Endometrial microvascular endothelial cells (primary cell): Measurements from ENCODE around the gene PRG3. TPM values are rescaled to one million over a fixed set of nuclear protein-coding genes. Genes with fewer than 3 reads are reported as not detected.
"Not testable (repeated sequence)": the region's sequence is repeated elsewhere in the genome, so short reads cannot be mapped to it uniquely, and the experiment has no call there.

Experiments
- in situ Hi-C: cut with HindIII; loops from 2 replicates; pipeline ENCODE4 v1.10.0; 2017; ENCODE audit warnings: low sequenced_read_pairs, low pct_unique_long_range_greater_than_20kb; ENCODE audit errors: inconsistent ontology term
- total RNA-seq: library from RNA; depleted of rRNA; stranded (reverse); fragments of >200 nt; gene quantifications from one replicate; pipeline ENCODE4 v1.2.3, GENCODE V29; 2015; ENCODE audit errors: inconsistent ontology term

PRG3 gene
- total RNA-seq, 1 donor from 2014 or later, result not detected

- in situ Hi-C loops, result no loop called here
Measured at GRCh38 chr11:57348052-57348451, 32.9 kb downstream of the PRG3 start.

DNA sequence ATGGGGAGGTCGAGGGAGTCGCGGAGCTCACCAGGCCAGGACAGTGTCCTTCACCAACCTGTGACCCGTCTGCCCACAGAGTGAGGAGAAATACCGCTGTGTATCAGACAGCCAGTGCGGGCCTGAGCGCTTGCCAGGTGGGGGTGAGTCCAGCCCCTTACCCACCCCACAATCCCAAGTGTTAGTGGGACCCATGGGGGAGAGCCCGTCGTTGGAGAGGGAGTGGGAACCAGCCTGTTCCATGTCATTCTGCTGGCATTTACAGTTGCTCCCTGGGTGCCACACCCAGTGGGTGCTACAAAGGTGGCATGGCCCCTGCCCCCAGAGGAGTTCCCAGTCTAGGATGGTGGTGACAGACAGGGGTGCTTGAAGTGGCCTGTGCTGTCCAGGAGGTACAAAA is 33.6 kb downstream of the PRG3 start:
- in situ Hi-C loops, result no loop called here

DNA sequence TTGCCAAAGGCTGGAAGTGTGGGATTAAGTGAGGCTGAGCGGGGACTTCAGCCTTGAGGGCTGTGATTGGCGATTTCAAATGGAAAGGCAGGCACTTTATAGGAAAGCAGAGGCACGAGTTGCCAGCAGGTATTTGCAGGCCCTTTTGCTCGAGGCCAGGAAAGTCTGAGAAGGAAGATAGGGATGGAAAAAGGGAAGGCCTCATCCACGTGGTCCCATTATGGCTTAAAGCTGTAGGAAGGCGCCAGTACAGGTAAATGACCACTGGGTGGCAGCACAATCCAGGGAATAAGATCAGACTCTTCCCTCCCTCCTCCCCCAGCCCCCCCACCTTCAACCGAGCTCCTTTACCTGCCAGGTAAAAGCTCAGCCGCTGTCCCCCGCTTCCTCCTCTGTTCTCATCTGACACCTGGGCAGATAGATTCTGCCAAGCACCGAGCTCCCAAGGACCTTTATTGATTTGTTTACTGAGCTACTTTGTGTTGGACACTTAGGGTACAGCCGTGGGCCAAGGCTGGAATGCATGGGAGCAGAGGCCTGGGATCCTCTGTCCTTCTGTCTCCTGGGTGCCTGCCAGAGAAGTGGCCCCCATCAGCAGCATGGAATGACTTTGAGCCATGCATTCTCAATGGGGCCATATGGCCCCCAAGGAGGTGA is 35.3 kb downstream of the PRG3 start:
- in situ Hi-C loops, result no loop called here

DNA sequence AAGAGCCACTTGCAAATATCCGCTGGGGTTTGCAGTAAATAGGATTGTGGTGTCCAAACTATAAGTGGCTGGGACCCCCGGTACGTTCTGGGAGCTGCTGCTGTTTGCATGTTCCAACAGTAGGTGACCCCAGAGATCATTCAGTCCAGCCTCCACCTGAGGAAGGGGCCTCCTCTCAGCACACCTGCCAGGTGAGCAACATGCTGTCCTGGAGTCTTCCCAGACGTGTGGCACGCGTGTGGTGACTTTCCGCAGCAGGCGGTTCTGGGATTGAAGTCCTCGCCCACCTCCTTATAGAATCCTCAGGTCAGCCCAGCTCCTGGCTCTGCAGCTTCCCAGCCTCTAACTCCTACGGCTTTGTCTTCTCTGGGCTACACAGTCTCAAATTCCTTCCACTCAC is 36.1 kb downstream of the PRG3 start:
- in situ Hi-C loops, result no loop called here

DNA sequence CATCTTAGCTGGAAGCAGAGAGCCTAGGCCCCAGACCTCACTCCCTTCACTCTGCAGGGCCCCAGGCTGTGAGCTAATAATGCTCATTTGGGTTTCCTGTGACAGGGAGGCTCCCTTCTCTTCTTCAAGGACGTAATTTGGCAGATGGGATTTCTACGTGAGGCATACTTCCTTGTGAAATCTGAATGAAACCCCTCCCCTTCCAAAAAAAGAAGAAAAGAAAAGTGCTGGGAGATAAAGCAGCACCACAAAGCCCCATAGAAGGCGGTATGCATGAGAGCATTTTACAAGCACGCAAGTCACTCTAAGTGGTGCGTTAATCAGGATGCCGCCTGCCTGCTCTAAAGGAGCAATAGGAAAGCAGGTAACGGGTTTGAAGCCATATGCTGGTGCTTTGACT is 37.1 kb downstream of the PRG3 start:
- in situ Hi-C loops, result no loop called here

GRCh38 chr11:57342702-57343101 is 38.2 kb downstream of the PRG3 start:
- in situ Hi-C loops, result no loop called here

GRCh38 chr11:57341250-57341808 is 39.6 kb downstream of the PRG3 start:
- in situ Hi-C loops, result no loop called here

DNA sequence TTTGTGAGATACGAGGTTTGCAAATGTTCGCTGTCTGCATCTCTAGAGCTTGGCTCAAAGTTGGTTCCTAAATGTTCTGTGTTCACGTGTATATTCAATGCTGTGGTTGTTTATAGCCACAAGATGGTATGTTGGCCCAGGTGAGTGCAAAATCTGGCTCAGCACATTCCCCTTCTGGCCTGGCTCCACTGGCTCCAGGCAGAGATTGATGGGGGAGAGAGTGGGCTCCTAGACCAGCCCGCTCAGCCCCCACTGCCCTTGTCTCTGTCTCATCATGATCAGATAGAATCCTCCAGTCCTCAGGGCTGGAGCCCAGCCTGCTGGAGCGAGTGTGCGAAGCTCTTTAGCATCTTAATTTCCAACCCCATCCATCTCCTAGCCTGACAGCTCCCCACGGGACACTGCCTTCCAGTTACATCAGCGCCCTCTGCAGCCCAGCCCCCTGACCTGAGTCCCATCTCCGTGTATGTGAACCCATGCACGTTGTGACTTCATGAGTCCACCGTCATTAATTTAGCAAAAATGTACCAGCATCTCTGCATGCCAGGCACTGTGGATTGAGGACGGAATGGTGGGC is 40.8 kb downstream of the PRG3 start:
- in situ Hi-C loops, result no loop called here

GRCh38 chr11:57339328-57339727 is 41.6 kb downstream of the PRG3 start:
- in situ Hi-C loops, result no loop called here

GRCh38 chr11:57338142-57338541 is 42.8 kb downstream of the PRG3 start, which contains the start of gene P2RX3:
Gene P2RX3, plus strand, starts transcription at chr11:57338352. Its CDS starts 199 bp downstream, at chr11:57338551.
- in situ Hi-C loops, result no loop called here

DNA sequence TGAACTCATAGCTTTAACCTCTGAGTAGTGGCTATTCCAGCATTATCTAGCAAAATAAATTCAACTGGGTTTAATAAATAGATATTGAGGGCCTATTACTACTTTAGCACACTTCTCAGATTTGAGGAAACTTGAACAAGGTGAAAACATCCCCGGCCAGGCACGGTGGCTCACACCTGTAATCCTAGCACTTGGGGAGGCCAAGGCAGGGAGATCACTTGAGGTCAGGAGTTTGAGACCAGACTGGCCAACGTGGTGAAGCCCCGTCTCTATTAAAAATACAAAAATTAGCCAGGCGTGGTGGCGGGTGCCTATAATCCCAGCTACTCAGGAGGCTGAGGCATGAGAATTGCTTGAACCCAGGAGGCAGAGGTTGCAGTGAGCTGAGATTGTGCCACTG is 44.1 kb downstream of the PRG3 start:
- in situ Hi-C loops, result not testable (repeated sequence)

- in situ Hi-C loops, result no loop called here
Measured at GRCh38 chr11:57336111-57336666, 44.8 kb downstream of the PRG3 start.

DNA sequence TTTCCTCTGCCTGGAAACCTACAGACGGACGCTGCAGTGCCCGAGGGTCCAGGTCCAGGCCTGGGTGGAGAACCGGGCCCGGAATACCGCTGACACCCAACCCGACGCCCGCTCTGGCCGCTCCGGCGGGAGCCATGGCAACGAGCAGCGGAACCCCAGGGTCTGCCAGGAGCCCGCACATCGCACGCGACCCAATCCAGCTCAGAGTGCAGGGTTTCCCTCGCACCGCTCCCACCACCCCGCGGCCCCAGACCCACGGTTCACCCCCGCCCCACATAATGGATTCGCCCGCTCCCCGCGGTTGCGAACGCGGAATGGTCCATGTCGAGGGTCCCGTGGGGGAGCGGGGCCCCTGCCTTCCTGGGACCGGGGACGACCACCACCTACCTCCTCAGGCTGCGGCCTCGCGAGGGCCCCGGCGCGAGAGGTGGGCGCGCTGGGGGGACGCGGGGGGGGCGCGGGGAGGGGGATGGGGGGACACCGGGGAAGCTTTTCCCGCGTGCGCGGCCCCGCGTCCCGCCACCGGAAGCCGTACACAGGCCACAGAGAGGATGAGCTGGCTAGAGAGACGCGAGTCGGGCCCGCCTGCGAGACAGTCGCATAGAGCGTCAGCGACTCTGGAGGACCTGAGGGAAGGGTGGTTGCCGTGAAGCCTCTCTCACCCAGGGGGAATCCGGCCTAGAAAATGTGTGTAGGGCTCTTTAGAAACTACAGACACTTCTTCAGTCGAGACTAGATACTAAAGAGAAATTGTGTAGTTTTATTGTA is 45.4 kb downstream of the PRG3 start, which contains the start of gene SSRP1:
SSRP1 (minus strand) TSS at position 550 of the 768 bp plus-strand sequence. CDS start 771 bp downstream, outside the sequence.
- in situ Hi-C loops, result no loop called here

DNA sequence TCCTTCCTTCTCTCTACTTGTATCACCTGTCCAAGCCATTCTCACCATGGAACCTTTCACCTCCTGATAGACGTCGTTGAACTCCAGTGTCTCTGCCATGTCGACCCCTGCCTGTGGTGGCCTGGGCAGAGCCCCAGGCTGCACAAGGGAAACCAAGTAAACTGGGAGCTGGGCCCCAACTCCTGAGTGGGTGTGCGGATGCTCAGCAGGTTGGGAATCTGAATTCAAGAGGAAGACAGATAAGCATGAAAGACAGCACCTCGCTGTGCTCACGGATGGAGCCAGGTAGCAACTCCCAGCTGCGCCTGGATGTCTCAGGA is 46.0 kb downstream of the PRG3 start:
- in situ Hi-C loops, result no loop called here

GRCh38 chr11:57332694-57333440 is 48.1 kb downstream of the PRG3 start:
- in situ Hi-C loops, result no loop called here

DNA sequence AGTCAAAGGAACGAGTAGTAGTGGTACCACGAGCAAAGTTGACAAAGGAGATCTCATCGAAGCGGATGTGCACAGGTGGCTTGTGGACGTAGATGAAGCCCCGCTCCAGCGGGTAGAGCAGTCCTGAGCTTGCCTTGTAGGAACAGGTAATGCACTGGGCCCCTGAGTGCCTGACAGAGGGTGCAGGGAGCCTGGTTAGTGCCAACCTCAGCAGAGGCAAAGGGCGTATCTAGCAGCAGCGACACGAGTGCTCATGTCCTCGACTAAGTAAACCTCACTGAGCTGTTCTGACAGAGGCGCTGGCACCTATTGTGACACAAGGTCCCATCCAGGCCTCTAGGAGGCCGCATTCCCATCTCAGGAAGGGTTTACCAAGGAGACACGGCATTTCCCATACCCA is 49.2 kb downstream of the PRG3 start:
- in situ Hi-C loops, result no loop called here

DNA sequence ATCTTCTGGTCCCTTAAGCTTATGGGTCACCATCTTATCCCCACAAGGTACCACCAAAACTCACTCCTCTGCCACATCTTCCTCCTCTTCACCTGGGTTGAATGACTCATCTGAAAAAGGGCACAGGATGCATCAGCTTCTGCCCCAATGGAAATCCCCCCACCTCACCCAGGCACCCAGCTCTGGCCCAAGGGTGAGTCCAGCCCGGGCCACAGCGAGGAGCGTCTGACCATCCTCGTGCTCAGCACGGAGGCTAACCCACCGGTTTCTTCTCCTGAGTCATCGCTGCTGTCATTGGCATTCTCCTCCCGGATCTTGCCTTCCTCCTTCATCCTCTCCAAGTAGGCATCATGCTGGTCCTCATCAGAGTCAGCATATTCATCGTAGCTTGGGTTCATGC is 50.9 kb downstream of the PRG3 start:
- in situ Hi-C loops, result no loop called here

DNA sequence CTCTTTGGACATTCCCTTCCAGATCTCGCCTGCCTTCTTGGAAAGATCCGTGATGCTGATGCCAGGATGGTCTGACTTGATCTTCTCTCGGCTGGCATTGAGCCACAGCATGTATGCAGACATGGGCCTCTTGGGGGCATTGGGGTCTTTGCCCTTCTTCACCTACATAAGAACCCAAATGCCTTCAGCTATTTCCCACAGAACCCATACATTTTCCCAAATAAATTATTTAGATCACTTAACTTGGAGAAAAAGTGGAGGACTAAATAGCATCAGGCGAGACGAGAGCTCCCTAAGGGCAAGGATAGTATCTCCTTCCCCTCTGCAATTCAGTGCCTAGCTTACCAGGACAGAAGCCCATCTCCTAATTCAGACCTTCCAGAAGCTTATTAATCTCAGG is 53.2 kb downstream of the PRG3 start:
- in situ Hi-C loops, result no loop called here
